LNCAP (cell line): ENCODE data around the gene HUNK.
A peak's percentile ranks its signal among the peaks of the same experiment; 100 is the strongest.

Experiments
- CTCF ChIP-seq: fragments of 450-650 bp; IDR thresholded peaks from 2 replicates; pipeline ENCODE4 v1.5.1; 2017; ENCODE audit warnings: mild to moderate bottlenecking

HUNK gene

GRCh38 chr21:31872452-31873274 lies at the start of gene HUNK:
Gene HUNK, plus strand, starts transcription at chr21:31873020. Its CDS starts 655 bp downstream, at chr21:31873675.
- 0 out of 2 replicates have a peak, but pooled peaks have one; percentile 15 for TF ChIP-seq CTCF

- no peak for TF ChIP-seq CTCF
These were observed 42.9 kb upstream of the HUNK start for GRCh38 chr21:31829736-31830472.

- TF ChIP-seq CTCF, result no peak
These were observed 42.1 kb upstream of the HUNK start for GRCh38 chr21:31830701-31831100.

- TF ChIP-seq CTCF, result no peak
These were observed 35.8 kb upstream of the HUNK start for GRCh38 chr21:31837041-31837440.

GRCh38 chr21:31837618-31838390 lies 35.0 kb upstream of the HUNK start:
- no peak for TF ChIP-seq CTCF

- TF ChIP-seq CTCF, result no peak
These were observed 34.0 kb upstream of the HUNK start for GRCh38 chr21:31838586-31839355.

- TF ChIP-seq CTCF, result no peak
These were observed 28.6 kb upstream of the HUNK start for GRCh38 chr21:31844206-31844605.
